ENCODE data around the gene CBARP. TPM values are rescaled to one million over a fixed set of nuclear protein-coding genes. Genes with fewer than 3 reads are reported as not detected.
A peak's percentile ranks its signal among the peaks of the same experiment; 100 is the strongest.

The CBARP gene
- total and polyA plus RNA-seq, 9 of the 15 experiments (the other 6 are each of a cell fraction or from before 2014, with no cell fraction given), result 0.03 to 8.9 (median 1.2) TPM; not detected in 1

DNA sequence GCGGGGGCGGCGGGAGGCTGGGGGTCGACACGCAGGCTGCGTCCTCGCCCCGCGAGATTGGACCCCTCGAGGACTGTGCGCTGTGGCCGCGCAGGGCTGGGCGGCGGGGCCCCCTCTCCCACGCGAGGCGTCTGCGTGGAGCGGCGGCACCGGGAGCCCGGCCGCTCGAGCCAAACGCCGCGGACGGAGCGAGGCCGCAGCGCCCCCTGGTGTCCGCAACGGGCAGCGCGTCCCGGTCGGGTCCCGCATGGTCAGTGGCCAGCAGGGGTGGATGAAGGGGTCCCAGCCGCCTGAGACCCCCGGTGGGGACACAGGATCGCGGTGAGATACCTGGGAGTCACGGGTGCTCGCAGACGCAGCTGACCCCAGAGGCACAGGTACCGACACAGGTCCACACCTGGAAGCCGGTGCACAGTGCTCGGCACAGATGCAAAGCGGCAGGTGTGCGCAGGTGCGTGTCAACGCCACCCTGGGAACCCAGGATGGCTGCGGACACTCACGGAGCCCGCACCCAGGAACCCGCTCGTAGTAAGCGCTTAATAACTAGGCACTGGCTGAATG, 29.2 kb upstream of the CBARP start (continued):
- TF ChIP-seq, protein P1, sequence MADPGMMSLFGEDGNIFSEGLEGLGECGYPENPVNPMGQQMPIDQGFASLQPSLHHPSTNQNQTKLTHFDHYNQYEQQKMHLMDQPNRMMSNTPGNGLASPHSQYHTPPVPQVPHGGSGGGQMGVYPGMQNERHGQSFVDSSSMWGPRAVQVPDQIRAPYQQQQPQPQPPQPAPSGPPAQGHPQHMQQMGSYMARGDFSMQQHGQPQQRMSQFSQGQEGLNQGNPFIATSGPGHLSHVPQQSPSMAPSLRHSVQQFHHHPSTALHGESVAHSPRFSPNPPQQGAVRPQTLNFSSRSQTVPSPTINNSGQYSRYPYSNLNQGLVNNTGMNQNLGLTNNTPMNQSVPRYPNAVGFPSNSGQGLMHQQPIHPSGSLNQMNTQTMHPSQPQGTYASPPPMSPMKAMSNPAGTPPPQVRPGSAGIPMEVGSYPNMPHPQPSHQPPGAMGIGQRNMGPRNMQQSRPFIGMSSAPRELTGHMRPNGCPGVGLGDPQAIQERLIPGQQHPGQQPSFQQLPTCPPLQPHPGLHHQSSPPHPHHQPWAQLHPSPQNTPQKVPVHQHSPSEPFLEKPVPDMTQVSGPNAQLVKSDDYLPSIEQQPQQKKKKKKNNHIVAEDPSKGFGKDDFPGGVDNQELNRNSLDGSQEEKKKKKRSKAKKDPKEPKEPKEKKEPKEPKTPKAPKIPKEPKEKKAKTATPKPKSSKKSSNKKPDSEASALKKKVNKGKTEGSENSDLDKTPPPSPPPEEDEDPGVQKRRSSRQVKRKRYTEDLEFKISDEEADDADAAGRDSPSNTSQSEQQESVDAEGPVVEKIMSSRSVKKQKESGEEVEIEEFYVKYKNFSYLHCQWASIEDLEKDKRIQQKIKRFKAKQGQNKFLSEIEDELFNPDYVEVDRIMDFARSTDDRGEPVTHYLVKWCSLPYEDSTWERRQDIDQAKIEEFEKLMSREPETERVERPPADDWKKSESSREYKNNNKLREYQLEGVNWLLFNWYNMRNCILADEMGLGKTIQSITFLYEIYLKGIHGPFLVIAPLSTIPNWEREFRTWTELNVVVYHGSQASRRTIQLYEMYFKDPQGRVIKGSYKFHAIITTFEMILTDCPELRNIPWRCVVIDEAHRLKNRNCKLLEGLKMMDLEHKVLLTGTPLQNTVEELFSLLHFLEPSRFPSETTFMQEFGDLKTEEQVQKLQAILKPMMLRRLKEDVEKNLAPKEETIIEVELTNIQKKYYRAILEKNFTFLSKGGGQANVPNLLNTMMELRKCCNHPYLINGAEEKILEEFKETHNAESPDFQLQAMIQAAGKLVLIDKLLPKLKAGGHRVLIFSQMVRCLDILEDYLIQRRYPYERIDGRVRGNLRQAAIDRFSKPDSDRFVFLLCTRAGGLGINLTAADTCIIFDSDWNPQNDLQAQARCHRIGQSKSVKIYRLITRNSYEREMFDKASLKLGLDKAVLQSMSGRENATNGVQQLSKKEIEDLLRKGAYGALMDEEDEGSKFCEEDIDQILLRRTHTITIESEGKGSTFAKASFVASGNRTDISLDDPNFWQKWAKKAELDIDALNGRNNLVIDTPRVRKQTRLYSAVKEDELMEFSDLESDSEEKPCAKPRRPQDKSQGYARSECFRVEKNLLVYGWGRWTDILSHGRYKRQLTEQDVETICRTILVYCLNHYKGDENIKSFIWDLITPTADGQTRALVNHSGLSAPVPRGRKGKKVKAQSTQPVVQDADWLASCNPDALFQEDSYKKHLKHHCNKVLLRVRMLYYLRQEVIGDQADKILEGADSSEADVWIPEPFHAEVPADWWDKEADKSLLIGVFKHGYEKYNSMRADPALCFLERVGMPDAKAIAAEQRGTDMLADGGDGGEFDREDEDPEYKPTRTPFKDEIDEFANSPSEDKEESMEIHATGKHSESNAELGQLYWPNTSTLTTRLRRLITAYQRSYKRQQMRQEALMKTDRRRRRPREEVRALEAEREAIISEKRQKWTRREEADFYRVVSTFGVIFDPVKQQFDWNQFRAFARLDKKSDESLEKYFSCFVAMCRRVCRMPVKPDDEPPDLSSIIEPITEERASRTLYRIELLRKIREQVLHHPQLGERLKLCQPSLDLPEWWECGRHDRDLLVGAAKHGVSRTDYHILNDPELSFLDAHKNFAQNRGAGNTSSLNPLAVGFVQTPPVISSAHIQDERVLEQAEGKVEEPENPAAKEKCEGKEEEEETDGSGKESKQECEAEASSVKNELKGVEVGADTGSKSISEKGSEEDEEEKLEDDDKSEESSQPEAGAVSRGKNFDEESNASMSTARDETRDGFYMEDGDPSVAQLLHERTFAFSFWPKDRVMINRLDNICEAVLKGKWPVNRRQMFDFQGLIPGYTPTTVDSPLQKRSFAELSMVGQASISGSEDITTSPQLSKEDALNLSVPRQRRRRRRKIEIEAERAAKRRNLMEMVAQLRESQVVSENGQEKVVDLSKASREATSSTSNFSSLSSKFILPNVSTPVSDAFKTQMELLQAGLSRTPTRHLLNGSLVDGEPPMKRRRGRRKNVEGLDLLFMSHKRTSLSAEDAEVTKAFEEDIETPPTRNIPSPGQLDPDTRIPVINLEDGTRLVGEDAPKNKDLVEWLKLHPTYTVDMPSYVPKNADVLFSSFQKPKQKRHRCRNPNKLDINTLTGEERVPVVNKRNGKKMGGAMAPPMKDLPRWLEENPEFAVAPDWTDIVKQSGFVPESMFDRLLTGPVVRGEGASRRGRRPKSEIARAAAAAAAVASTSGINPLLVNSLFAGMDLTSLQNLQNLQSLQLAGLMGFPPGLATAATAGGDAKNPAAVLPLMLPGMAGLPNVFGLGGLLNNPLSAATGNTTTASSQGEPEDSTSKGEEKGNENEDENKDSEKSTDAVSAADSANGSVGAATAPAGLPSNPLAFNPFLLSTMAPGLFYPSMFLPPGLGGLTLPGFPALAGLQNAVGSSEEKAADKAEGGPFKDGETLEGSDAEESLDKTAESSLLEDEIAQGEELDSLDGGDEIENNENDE (IDR thresholded peaks at IDR 0.05; ENCODE audit: low read depth, low read length), result no peak
- peak; percentile 87 for TF ChIP-seq STAG1 (CRISPR knock-in tag; IDR thresholded peaks at IDR 0.05; ENCODE audit: borderline replicate concordance)
- TF ChIP-seq, protein P2, sequence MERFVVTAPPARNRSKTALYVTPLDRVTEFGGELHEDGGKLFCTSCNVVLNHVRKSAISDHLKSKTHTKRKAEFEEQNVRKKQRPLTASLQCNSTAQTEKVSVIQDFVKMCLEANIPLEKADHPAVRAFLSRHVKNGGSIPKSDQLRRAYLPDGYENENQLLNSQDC (CRISPR knock-in tag; IDR thresholded peaks at IDR 0.05), result no peak
- TF ChIP-seq, protein P3, sequence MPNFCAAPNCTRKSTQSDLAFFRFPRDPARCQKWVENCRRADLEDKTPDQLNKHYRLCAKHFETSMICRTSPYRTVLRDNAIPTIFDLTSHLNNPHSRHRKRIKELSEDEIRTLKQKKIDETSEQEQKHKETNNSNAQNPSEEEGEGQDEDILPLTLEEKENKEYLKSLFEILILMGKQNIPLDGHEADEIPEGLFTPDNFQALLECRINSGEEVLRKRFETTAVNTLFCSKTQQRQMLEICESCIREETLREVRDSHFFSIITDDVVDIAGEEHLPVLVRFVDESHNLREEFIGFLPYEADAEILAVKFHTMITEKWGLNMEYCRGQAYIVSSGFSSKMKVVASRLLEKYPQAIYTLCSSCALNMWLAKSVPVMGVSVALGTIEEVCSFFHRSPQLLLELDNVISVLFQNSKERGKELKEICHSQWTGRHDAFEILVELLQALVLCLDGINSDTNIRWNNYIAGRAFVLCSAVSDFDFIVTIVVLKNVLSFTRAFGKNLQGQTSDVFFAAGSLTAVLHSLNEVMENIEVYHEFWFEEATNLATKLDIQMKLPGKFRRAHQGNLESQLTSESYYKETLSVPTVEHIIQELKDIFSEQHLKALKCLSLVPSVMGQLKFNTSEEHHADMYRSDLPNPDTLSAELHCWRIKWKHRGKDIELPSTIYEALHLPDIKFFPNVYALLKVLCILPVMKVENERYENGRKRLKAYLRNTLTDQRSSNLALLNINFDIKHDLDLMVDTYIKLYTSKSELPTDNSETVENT (CRISPR knock-in tag; IDR thresholded peaks at IDR 0.05), result peak; percentile 64
- peak; percentile 17; the same call in 1 of the 2 replicates for TF ChIP-seq GABPB1 (CRISPR knock-in tag; IDR thresholded peaks at IDR 0.05)
- peak; percentile 63 for TF ChIP-seq ZFX (CRISPR knock-in tag; IDR thresholded peaks at IDR 0.05)
- peak; percentile 86 for TF ChIP-seq RB1 (IDR thresholded peaks at IDR 0.05; ENCODE audit: low read depth)

Data from K562 (cell line).